GM23338 (cell line): Measurements from ENCODE around the gene PDC. TPM values are rescaled to one million over a fixed set of nuclear protein-coding genes. Genes with fewer than 3 reads are reported as not detected.

Experiments
- CREB1 ChIP-seq: fragments of 250-450 bp; sonication (Bioruptor Pico); IDR thresholded peaks from 2 replicates; pipeline ENCODE4 v1.5.0; 2020; ENCODE audit warnings: low read depth, mild to moderate bottlenecking, moderate library complexity
- ETS1 ChIP-seq: IDR thresholded peaks from 2 replicates; pipeline ENCODE4 v1.6.1; 2016; ENCODE audit warnings: antibody characterized with exemption
- POLR2AphosphoS5 ChIP-seq: IDR thresholded peaks from 2 replicates; pipeline ENCODE4 v1.6.1; 2016; ENCODE audit warnings: antibody characterized with exemption, low read depth
- STAT1 ChIP-seq: IDR thresholded peaks from one replicate; pipeline ENCODE4 v1.6.1; 2016; ENCODE audit warnings: antibody characterized with exemption; ENCODE audit not compliant: unreplicated experiment
- ZNF114 ChIP-seq: fragments of 250-450 bp; sonication (Bioruptor Pico); IDR thresholded peaks from 2 replicates; pipeline ENCODE4 v1.5.0; 2020; ENCODE audit warnings: mild to moderate bottlenecking, moderate library complexity
- ZNF331 ChIP-seq: fragments of 250-450 bp; sonication (Bioruptor Pico); IDR thresholded peaks from 2 replicates; pipeline ENCODE4 v1.5.0; 2020; ENCODE audit warnings: low read depth, mild to moderate bottlenecking, moderate library complexity
- ZNF462 ChIP-seq: fragments of 250-450 bp; sonication (Bioruptor Pico); IDR thresholded peaks from 2 replicates; pipeline ENCODE4 v1.5.0; 2020; ENCODE audit warnings: mild to moderate bottlenecking, moderate library complexity
- polyA plus RNA-seq: library from polyadenylated mRNA; unstranded; fragments of >200 nt; fragmentation: Nextera tagmentation; extraction: Ambion mirVana; gene quantifications from 2 replicates; pipeline ENCODE4 v1.2.1, GENCODE V29; 2016
- total RNA-seq: library from RNA; depleted of rRNA; stranded (reverse); fragments of >200 nt; shearing (Covaris generic); gene quantifications from 2 replicates; pipeline ENCODE4 v1.2.3, GENCODE V29; 2014
- TF ChIP-seq, protein P1 (sequence below), 2 experiments: fragments of 200-600 bp in 1 of 2; sonication (generic) in 1 of 2; conservative IDR thresholded peaks; 2 replicates each; pipeline versions ENCODE4 v1.5.1 to v1.6.1; 2016 to 2017; ENCODE audit warnings: antibody characterized with exemption in 2 of 2, low read depth in 2 of 2, mild to moderate bottlenecking in 2 of 2, moderate library complexity in 1 of 2

Gene PDC
- total and polyA plus RNA-seq, 2 experiments from 2014 or later, result not detected

DNA sequence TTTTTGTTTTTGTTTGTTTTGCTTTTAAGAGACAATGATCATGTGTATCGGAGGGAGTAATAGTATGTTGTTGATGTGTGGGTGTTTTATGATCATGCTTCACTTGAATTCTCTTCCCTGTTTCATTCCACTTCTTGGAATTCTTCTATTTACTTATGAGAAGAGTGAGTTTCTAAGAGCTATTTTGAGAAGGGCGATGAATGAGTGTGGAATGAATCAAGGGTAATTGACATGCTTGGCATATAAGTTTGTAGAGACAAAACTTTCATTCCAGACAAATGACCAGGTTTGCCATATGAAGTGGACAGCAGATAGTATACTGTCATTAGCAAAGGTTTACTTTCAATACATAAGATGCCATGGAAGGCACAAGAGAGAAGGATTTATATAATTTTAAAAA is 42.3 kb upstream of the PDC start (continued):
- no peak for TF ChIP-seq ZNF462 (CRISPR knock-in tag)
- TF ChIP-seq, protein P1, sequence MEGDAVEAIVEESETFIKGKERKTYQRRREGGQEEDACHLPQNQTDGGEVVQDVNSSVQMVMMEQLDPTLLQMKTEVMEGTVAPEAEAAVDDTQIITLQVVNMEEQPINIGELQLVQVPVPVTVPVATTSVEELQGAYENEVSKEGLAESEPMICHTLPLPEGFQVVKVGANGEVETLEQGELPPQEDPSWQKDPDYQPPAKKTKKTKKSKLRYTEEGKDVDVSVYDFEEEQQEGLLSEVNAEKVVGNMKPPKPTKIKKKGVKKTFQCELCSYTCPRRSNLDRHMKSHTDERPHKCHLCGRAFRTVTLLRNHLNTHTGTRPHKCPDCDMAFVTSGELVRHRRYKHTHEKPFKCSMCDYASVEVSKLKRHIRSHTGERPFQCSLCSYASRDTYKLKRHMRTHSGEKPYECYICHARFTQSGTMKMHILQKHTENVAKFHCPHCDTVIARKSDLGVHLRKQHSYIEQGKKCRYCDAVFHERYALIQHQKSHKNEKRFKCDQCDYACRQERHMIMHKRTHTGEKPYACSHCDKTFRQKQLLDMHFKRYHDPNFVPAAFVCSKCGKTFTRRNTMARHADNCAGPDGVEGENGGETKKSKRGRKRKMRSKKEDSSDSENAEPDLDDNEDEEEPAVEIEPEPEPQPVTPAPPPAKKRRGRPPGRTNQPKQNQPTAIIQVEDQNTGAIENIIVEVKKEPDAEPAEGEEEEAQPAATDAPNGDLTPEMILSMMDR (conservative IDR thresholded peaks at IDR 0.05; ENCODE audit: low read depth in 2 of 2), result no peak
- no peak for TF ChIP-seq ZNF331 (CRISPR knock-in tag)
- TF ChIP-seq CREB1 (CRISPR knock-in tag), result no peak
- TF ChIP-seq ZNF114 (CRISPR knock-in tag), result no peak
- no peak for TF ChIP-seq ETS1
- no peak for TF ChIP-seq POLR2AphosphoS5
- TF ChIP-seq STAT1, result no peak
